Fibroblast of peridontal ligament (primary cell): Measurements from ENCODE around the gene CLDN10.
"Not testable (repeated sequence)": the region's sequence is repeated elsewhere in the genome, so short reads cannot be mapped to it uniquely, and the experiment has no call there.

ENCODE experiments used
- DNase-seq: peaks from one replicate; pipeline ENCODE4 v3.0.0-alpha.2; 2010; ENCODE audit errors: extremely low read depth

Gene CLDN10, protein sequence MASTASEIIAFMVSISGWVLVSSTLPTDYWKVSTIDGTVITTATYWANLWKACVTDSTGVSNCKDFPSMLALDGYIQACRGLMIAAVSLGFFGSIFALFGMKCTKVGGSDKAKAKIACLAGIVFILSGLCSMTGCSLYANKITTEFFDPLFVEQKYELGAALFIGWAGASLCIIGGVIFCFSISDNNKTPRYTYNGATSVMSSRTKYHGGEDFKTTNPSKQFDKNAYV

GRCh38 chr13:95552539-95553441 lies at the start of gene CLDN10:
Gene CLDN10, plus strand, starts transcription at chr13:95552720. Its CDS starts 34 bp downstream, at chr13:95552754.
- no peak for DNase-seq

- no peak for DNase-seq
Observed at GRCh38 chr13:95503662-95504061, 48.9 kb upstream of the CLDN10 start.

DNA sequence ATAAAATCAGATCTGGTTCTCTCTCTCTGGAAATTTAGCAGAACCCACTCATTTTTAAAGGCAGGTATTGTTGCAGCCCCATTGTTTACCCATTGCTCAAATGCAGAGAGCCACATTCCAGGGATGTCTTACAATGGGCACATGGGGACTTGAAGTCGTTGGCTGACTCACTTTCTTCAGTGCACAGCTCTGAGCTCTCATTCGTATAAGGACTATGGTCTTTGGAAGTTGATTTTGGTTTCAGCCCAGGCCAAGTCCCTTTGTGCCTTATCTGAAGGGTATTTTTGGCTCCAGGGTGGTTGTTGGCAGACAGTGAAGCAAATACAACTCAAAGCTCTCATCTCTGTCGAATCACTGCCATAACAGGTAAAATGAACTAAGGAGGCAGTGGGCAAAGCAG lies 47.3 kb upstream of the CLDN10 start:
- no peak for DNase-seq

GRCh38 chr13:95505986-95506385 lies 46.5 kb upstream of the CLDN10 start:
- DNase-seq: no peak

GRCh38 chr13:95507991-95508390 lies 44.5 kb upstream of the CLDN10 start:
- DNase-seq: no peak

GRCh38 chr13:95508996-95509395 lies 43.5 kb upstream of the CLDN10 start:
- DNase-seq: no peak

- DNase-seq: peak; percentile 32
Observed at GRCh38 chr13:95509521-95510310, 42.8 kb upstream of the CLDN10 start.

DNA sequence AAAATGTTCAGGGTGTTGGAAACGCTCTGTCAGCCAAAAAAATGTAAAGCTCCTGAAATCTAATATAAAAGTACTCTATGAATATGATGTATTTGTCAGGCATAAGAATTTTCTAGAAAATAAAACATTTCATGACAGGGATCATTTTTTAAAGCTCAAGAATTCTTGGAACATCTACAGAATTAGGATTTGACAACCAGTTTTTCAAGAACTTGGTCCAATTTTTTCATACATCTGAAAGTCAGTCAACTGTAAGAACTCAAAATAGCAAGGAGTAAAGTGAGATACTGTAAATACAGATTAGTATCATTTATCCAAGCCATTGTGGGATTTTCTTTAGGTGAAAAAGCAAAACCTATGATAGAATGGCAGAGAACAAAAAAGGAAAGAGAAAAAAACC lies 41.6 kb upstream of the CLDN10 start:
- DNase-seq: no peak

- no peak for DNase-seq
Observed at GRCh38 chr13:95512424-95512823, 40.1 kb upstream of the CLDN10 start.

DNA sequence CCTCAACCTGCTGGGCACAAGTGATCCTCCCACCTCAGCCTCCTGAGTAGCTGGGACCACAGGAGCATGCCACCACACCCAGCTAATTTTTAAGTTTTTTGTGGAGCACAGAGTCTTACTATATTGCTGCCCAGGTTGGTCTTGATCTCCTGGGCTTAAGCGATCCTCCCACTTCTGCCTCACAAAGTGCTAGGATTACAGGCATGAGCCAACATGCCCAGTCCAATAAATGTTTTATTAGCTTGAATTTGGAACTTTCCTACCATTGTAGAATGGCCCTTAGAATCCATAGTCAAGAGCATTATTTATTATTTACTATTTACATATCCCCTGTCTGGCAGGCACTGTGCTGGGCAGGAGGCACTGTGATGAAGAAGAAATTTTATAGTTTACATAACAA lies 39.6 kb upstream of the CLDN10 start:
- DNase-seq: no peak

GRCh38 chr13:95515606-95516005 lies 36.9 kb upstream of the CLDN10 start:
- not testable (repeated sequence) for DNase-seq

DNA sequence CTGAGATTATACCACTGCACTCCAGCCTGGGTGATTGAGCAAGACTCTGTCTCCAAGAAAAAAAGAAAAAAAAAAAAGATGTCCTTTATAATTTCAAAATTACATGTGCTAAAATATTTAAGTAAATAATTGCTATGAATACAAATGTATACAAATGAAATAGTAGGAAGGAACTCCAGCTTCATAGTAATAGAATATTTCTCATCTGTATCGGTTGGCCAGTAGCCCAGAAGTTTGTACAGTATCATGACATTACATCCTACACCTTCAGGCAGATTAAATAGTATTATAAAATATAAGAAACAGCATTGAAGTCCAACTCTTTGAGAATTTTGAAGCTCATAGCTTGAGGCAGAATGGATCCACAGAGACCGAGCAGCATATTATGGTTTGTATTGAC lies 36.5 kb upstream of the CLDN10 start:
- DNase-seq: no peak

- DNase-seq: no peak
Observed at GRCh38 chr13:95516492-95516891, 36.0 kb upstream of the CLDN10 start.

DNA sequence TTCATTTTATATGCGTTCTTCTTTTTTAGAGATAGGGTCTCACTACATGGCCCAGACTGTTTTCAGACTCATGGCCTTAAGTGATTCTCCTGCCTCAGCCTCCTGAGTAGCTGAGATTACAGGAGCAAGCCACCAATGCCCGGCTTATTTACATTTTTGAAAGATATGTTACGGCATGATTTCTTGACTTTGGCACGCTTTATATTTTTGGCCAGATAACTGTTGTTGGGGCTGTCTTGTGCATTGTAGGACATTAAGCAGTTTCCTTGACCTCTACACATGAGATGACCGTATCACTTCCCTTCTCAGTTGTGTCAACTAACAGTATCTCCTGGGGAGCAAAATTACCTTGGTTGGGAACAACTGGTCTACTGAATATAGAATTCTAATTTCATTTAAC lies 28.9 kb upstream of the CLDN10 start:
- no peak for DNase-seq

- no peak for DNase-seq
Observed at GRCh38 chr13:95524264-95524901, 28.1 kb upstream of the CLDN10 start.

DNA sequence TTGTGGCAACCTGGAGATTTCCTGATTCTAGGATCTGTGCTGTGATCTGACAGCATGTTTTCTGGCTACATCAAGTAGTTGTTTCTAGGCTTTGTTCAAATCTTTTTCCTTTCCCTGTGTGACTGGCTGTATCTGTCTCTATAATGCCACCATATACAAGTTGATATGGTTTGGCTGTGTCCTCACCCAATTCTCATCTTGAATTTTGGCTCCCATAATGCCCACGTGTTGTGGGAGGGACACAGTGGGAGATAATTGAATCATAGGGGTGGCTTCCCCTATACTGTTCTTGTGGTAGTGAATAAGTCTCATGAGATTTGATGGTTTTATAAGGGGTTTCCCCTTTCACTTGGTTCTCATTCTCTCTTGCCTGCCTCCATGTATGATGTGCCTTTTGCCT lies 24.6 kb upstream of the CLDN10 start:
- DNase-seq: no peak

GRCh38 chr13:95530178-95530577 lies 22.3 kb upstream of the CLDN10 start:
- peak; percentile 30 for DNase-seq

GRCh38 chr13:95533545-95534160 lies 18.9 kb upstream of the CLDN10 start:
- DNase-seq: no peak

- DNase-seq: peak; percentile 27
Observed at GRCh38 chr13:95535243-95535642, 17.3 kb upstream of the CLDN10 start.

- peak; percentile 65 for DNase-seq
Observed at GRCh38 chr13:95536632-95537241, 15.8 kb upstream of the CLDN10 start.

GRCh38 chr13:95540888-95541287 lies 11.6 kb upstream of the CLDN10 start:
- no peak for DNase-seq
